Activated CD4-positive, alpha-beta T cell treated with anti-CD3 and anti-CD28 coated beads for 36 hours (primary cell): ENCODE results near the gene SET. TPM values are rescaled to one million over a fixed set of nuclear protein-coding genes. Genes with fewer than 3 reads are reported as not detected.

Experiments used
- ATAC-seq: fragments of 200-7000 bp; cut with Tn5 transposase; one replicate; pipeline ENCODE4 v1.10.0; 2021; ENCODE audit warnings: mild to moderate bottlenecking, moderate library complexity
- CTCF ChIA-PET: fragments of 350-600 bp; sonication (Branson Sonifier 250); formaldehyde crosslinking; loops from one replicate; lab custom pipeline; 2021; ENCODE audit warnings: antibody characterized with exemption; lab: Charles Lee
- POLR2A ChIA-PET: fragments of 350-600 bp; sonication (Branson Sonifier 250); formaldehyde crosslinking; loops from one replicate; lab custom pipeline; 2021; ENCODE audit warnings: antibody characterized with exemption, inconsistent platforms; lab: Charles Lee
- DNase-seq: peaks from one replicate; pipeline ENCODE4 v3.0.0-alpha.2; 2020
- H3K27ac Mint-ChIP-seq: one replicate; pipeline ENCODE4 v1.8.0; 2021; ENCODE audit warnings: mixed read lengths
- H3K27me3 Mint-ChIP-seq: one replicate; pipeline ENCODE4 v1.8.0; 2021; ENCODE audit warnings: mixed read lengths
- H3K36me3 Mint-ChIP-seq: one replicate; pipeline ENCODE4 v1.8.0; 2021; ENCODE audit warnings: low read depth, mixed read lengths
- H3K4me1 Mint-ChIP-seq: one replicate; pipeline ENCODE4 v1.8.0; 2021; ENCODE audit warnings: mixed read lengths
- H3K4me3 Mint-ChIP-seq: one replicate; pipeline ENCODE4 v1.8.0; 2021; ENCODE audit warnings: mild to moderate bottlenecking, moderate library complexity, mixed read lengths
- H3K9me3 Mint-ChIP-seq: one replicate; pipeline ENCODE4 v1.8.0; 2021; ENCODE audit warnings: low read depth, mixed read lengths
- intact Hi-C, 2 experiments: fragments of 100-400 bp; cut with DNase I in 1 of 2; cut with micrococcal nuclease in 1 of 2; formaldehyde crosslinking; loops; one replicate each; pipeline versions ENCODE4 v1.14.2 to v1.15.1; 2022 to 2024; cut with DNase I, micrococcal nuclease
- total RNA-seq, 2 experiments: library from RNA; stranded (reverse); gene quantifications; one replicate each; pipeline ENCODE4 v1.2.3, GENCODE V29; 2021

SET gene
- total RNA-seq, 2 experiments from 2014 or later = 673 to 682 TPM

- DNase-seq = no peak
- intact Hi-C loops = loop anchor here (10.0 kb wide), 2 partner anchors 54 to 446 kb away; partner anchors contain the start of genes GOLGA2 (in 1 of the 2), SWI5 (in 1 of the 2) and ZER1 (in 1 of the 2)
- Mint-ChIP-seq H3K36me3 (peaks cover 15% of the 10 kb centered on the region), H3K27ac (no peak overlapping the region), H3K9me3 (no peaks in the 10 kb centered on the region), H3K27me3 (no peaks in the 10 kb centered on the region), H3K4me3 (no peak overlapping the region), H3K4me1 (peaks cover 25% of the 10 kb centered on the region)
- ChIA-PET POLR2A (no interaction called here), CTCF (no interaction called here)
- ATAC-seq = no peak
Observed at GRCh38 chr9:128720841-128721486, 31.9 kb downstream of the SET start.

GRCh38 chr9:128721487-128722010, 32.5 kb downstream of the SET start:
- ChIA-PET POLR2A (interaction anchor here (0.7 kb wide), 1 partner anchor 37 kb away, joined by 3 read pairs; no protein-coding TSS in a partner anchor), CTCF (no interaction called here)
- intact Hi-C loops = loop anchor here (10.0 kb wide), 2 partner anchors 53 to 447 kb away; partner anchors contain the start of genes GOLGA2 (in 1 of the 2), SWI5 (in 1 of the 2) and ZER1 (in 1 of the 2)
- Mint-ChIP-seq H3K9me3 (no peaks in the 10 kb centered on the region), H3K27ac (no peak overlapping the region), H3K4me3 (no peak overlapping the region), H3K36me3 (peaks cover 15% of the 10 kb centered on the region), H3K27me3 (no peaks in the 10 kb centered on the region), H3K4me1 (peaks cover 25% of the 10 kb centered on the region)
- no peak for DNase-seq
- no peak for ATAC-seq

GRCh38 chr9:128722380-128723351, 33.6 kb downstream of the SET start:
- Mint-ChIP-seq H3K36me3 (peaks cover 15% of the 10 kb centered on the region), H3K4me3 (peak overlapping the region; percentile 95), H3K9me3 (no peaks in the 10 kb centered on the region), H3K4me1 (peaks cover 25% of the 10 kb centered on the region), H3K27ac (peak overlapping the region; percentile 69), H3K27me3 (no peaks in the 10 kb centered on the region)
- intact Hi-C loops = loop anchor here (10.0 kb wide), 2 partner anchors 52 to 448 kb away; partner anchors contain the start of genes GOLGA2 (in 1 of the 2), SWI5 (in 1 of the 2) and ZER1 (in 1 of the 2)
- DNase-seq (no peak), ATAC-seq (no peak)
- POLR2A ChIA-PET = no interaction called here
- CTCF ChIA-PET = interaction anchor here (0.6 to 0.7 kb wide), 2 partner anchors 60 to 214 kb away, joined by 3 to 4 read pairs; no protein-coding TSS in a partner anchor

GRCh38 chr9:128723352-128723865, 34.4 kb downstream of the SET start:
- ATAC-seq = no peak

GRCh38 chr9:128723866-128724743, 35.1 kb downstream of the SET start, which contains the start of gene ZDHHC12:
Gene ZDHHC12 (minus strand): TSS chr9:128724127. CDS start chr9:128724093, 34 bp downstream.
- intact Hi-C loops = loop anchor here (1.0 to 10.0 kb wide), 25 partner anchors 22 to 564 kb away; partner anchors contain the start of genes DYNC2I2 (in 2 of the 2), SET (in 2 of the 2), SPTAN1 (in 2 of the 2) and ZER1 (in 2 of the 2)
- H3K27me3 Mint-ChIP-seq = no peaks in the 10 kb centered on the region
- peaks cover 15% of the 10 kb centered on the region for H3K36me3 Mint-ChIP-seq
- no peaks in the 10 kb centered on the region for H3K9me3 Mint-ChIP-seq
- peaks cover 25% of the 10 kb centered on the region for H3K4me1 Mint-ChIP-seq
- ATAC-seq = peak; percentile 98
- H3K4me3 Mint-ChIP-seq = peak within 1 kb of the TSS; percentile 95
- peak; percentile 100 for DNase-seq
- POLR2A ChIA-PET = interaction anchor here (0.6 to 1.2 kb wide), 10 partner anchors 22 to 401 kb away, joined by 3 to 4 read pairs (median 3); partner anchors contain the start of genes ENDOG, PKN3 and SPOUT1
- peak within 1 kb of the TSS; percentile 94 for H3K27ac Mint-ChIP-seq
- CTCF ChIA-PET = interaction anchor here (0.6 to 1.8 kb wide), 6 partner anchors 20 to 94 kb away, joined by 3 to 6 read pairs (median 3); partner anchors contain the start of gene PKN3

More at GRCh38 chr9:128723352-128723865, 34.4 kb downstream of the SET start:
- Mint-ChIP-seq H3K4me3 (peak overlapping the region; percentile 95), H3K27ac (peak overlapping the region; percentile 88), H3K4me1 (peaks cover 25% of the 10 kb centered on the region), H3K36me3 (peaks cover 15% of the 10 kb centered on the region), H3K27me3 (no peaks in the 10 kb centered on the region), H3K9me3 (no peaks in the 10 kb centered on the region)
- no peak for DNase-seq
- POLR2A ChIA-PET = interaction anchor here (0.6 to 1.1 kb wide), 4 partner anchors 23 to 271 kb away, joined by 3 to 4 read pairs (median 4); partner anchors contain the start of gene ENDOG
- intact Hi-C loops = loop anchor here (10.0 kb wide), 2 partner anchors 51 to 449 kb away; partner anchors contain the start of genes GOLGA2 (in 1 of the 2), SWI5 (in 1 of the 2) and ZER1 (in 1 of the 2)
- CTCF ChIA-PET = interaction anchor here (1.8 kb wide), 1 partner anchor 94 kb away, joined by 6 read pairs; no protein-coding TSS in a partner anchor

- CTCF ChIA-PET = interaction anchor here (0.6 to 1.8 kb wide), 6 partner anchors 21 to 93 kb away, joined by 3 to 6 read pairs (median 3); partner anchors contain the start of gene PKN3
- Mint-ChIP-seq H3K9me3 (no peaks in the 10 kb centered on the region), H3K27ac (peak overlapping the region; percentile 94), H3K27me3 (no peaks in the 10 kb centered on the region), H3K4me1 (peaks cover 25% of the 10 kb centered on the region), H3K4me3 (peak overlapping the region; percentile 95), H3K36me3 (peaks cover 15% of the 10 kb centered on the region)
- DNase-seq (peak; percentile 70), ATAC-seq (peak; percentile 21)
- intact Hi-C loops = loop anchor here (1.0 to 10.0 kb wide), 25 partner anchors 22 to 564 kb away; partner anchors contain the start of genes DYNC2I2 (in 2 of the 2), SET (in 2 of the 2), SPTAN1 (in 2 of the 2) and ZER1 (in 2 of the 2)
- POLR2A ChIA-PET = interaction anchor here (0.6 to 1.2 kb wide), 8 partner anchors 25 to 402 kb away, joined by 3 to 4 read pairs (median 3); partner anchors contain the start of genes ENDOG and SPOUT1
Observed at GRCh38 chr9:128724744-128725211, 35.8 kb downstream of the SET start.

- no peak for ATAC-seq
- no peak overlapping the region for H3K27ac Mint-ChIP-seq
- POLR2A ChIA-PET = no interaction called here
- no peaks in the 10 kb centered on the region for H3K9me3 Mint-ChIP-seq
- CTCF ChIA-PET = interaction anchor here (0.5 to 0.7 kb wide), 2 partner anchors 26 to 546 kb away, joined by 3 read pairs; no protein-coding TSS in a partner anchor
- peaks cover 5% of the 10 kb centered on the region for H3K36me3 Mint-ChIP-seq
- H3K4me1 Mint-ChIP-seq = peaks cover 18% of the 10 kb centered on the region
- no peak for DNase-seq
- H3K4me3 Mint-ChIP-seq = no peak overlapping the region
- H3K27me3 Mint-ChIP-seq = no peaks in the 10 kb centered on the region
- intact Hi-C loops = loop anchor here (10.0 kb wide), 2 partner anchors 47 to 453 kb away; partner anchors contain the start of genes GOLGA2 (in 1 of the 2), SWI5 (in 1 of the 2) and ZER1 (in 1 of the 2)
Observed at GRCh38 chr9:128727640-128728248, 38.7 kb downstream of the SET start.

GRCh38 chr9:128728298-128728697, 39.3 kb downstream of the SET start:
- Mint-ChIP-seq H3K4me3 (no peak overlapping the region), H3K36me3 (peaks cover 5% of the 10 kb centered on the region), H3K9me3 (no peaks in the 10 kb centered on the region), H3K27me3 (no peaks in the 10 kb centered on the region), H3K4me1 (peaks cover 13% of the 10 kb centered on the region), H3K27ac (no peak overlapping the region)
- ATAC-seq (no peak), DNase-seq (no peak)
- CTCF ChIA-PET = interaction anchor here (0.7 kb wide), 2 partner anchors 410 to 545 kb away, joined by 3 to 5 read pairs; no protein-coding TSS in a partner anchor
- intact Hi-C loops = loop anchor here (10.0 kb wide), 2 partner anchors 47 to 453 kb away; partner anchors contain the start of genes GOLGA2 (in 1 of the 2), SWI5 (in 1 of the 2) and ZER1 (in 1 of the 2)
- POLR2A ChIA-PET = no interaction called here

- POLR2A ChIA-PET = no interaction called here
- no peak overlapping the region for H3K4me3 Mint-ChIP-seq
- CTCF ChIA-PET = no interaction called here
- H3K36me3 Mint-ChIP-seq = peaks cover 2% of the 10 kb centered on the region
- no peaks in the 10 kb centered on the region for H3K27me3 Mint-ChIP-seq
- peaks cover 8% of the 10 kb centered on the region for H3K4me1 Mint-ChIP-seq
- no peak overlapping the region for H3K27ac Mint-ChIP-seq
- ATAC-seq (no peak), DNase-seq (no peak)
- H3K9me3 Mint-ChIP-seq = no peaks in the 10 kb centered on the region
- intact Hi-C loops = loop anchor here (10.0 kb wide), 2 partner anchors 45 to 455 kb away; partner anchors contain the start of genes GOLGA2 (in 1 of the 2), SWI5 (in 1 of the 2) and ZER1 (in 1 of the 2)
Observed at GRCh38 chr9:128729302-128729701, 40.3 kb downstream of the SET start.
